Stimulated activated CD4-positive, alpha-beta T cell treated with anti-CD3 and anti-CD28 coated beads, Interleukin-1b, Interleukin-23, amount 100 ng/mL, for 4 hours (primary cell): ENCODE results near the gene DICER1.
"Not testable (repeated sequence)": the region's sequence is repeated elsewhere in the genome, so short reads cannot be mapped to it uniquely, and the experiment has no call there.

ENCODE experiments used
- DNase-seq, 2 donors: peaks; one replicate each; pipeline ENCODE4 v3.0.0-alpha.2; 2020; ENCODE audit warnings: low read depth in 2 of 2

The DICER1 gene

DNA sequence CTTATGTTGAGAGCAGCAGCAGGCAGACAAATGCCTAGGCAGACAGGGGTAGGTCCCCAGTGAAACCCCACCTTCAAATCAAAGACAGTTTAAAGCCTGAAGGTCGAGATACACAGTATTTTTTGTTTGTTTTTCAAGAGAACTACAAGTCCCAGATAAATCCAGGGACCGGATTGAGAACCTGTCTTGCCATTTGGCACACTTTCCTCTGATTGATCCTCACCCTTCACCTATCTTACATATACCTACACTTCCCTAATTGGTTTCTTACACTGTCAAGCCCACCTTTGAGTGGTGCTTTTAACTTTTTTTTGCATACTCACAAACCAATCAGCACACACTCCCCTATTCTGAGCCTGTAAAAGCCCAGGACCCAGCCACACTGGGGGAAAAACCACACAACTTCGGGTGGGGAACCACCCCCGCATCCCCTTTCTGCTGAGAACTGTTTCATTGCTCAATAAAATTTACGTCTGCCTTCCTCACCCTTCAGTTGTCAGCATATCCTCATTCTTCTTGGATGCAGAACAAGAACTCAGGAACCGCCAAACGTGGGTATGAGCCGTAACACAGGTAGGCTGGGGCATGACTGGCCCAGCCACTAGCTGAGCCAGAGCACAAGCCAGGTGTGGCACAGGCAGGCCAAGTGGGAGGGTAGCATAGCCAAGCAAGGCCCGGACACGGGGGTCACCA lies 11.1 kb downstream of the DICER1 start:
- no peak for DNase-seq

GRCh38 chr14:95144849-95145248 lies 12.5 kb downstream of the DICER1 start:
- DNase-seq, result no peak

GRCh38 chr14:95143808-95144620 lies 13.3 kb downstream of the DICER1 start:
- DNase-seq, result no peak

- no peak for DNase-seq
These were observed 15.1 kb downstream of the DICER1 start for GRCh38 chr14:95142208-95142607.

DNA sequence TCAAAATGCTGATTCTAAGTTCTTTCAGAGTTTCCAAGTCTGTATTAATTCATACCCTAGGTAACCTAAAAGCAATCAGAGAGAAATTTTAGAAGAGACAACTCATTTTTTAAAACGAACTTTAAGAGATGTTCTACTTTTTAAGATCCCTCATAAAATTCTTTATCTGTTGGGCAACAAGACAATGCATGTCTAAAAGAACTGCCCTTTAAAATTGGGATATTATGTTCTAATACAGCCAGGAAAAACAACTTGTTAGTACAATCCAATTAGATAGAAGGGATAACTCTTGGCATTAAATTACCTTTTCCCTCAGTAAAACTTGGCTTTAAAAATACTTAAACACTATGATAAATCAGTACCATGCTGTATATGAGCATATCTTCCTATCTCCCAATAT lies 15.6 kb downstream of the DICER1 start:
- DNase-seq, result no peak

DNA sequence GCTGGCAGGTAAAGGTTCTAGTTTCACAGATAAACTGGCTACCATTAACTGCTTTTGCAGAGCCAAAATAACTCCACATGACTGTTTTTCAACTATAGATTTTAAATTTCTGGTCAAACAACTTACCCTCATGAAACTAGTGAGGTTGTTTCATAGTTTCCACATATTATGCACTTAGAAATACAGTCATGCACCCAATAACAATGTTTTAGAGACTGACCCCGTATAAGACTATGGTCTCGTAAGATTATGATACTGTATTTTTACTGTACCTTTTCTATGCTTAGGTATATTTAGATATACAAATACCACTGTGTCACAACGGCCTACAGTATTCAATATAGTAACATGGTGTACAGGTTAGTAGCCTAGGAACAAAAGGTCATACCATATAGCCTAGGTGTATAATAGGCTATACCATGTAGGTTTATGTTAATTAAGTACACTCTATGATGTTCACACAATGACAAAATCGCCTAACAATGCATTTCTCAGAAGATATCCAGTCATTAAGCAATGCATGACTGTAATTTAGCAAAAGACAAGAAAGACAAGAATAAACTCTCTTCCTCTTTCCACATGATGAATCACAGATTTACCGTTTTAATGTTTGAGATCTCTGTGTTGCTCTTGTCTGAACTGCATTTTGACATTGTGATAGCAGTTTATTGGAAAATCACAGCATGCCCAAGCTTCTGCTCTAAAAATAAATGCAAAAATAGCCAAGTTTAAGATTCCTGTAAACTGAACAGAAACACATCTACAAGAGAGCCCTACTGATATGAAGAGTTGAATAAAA lies 17.1 kb downstream of the DICER1 start:
- no peak for DNase-seq

- no peak for DNase-seq
These were observed 18.5 kb downstream of the DICER1 start for GRCh38 chr14:95138876-95139275.

- DNase-seq, result not testable (repeated sequence)
These were observed 18.9 kb downstream of the DICER1 start for GRCh38 chr14:95138455-95138854.

GRCh38 chr14:95137804-95138167 lies 19.5 kb downstream of the DICER1 start:
- no peak for DNase-seq

DNA sequence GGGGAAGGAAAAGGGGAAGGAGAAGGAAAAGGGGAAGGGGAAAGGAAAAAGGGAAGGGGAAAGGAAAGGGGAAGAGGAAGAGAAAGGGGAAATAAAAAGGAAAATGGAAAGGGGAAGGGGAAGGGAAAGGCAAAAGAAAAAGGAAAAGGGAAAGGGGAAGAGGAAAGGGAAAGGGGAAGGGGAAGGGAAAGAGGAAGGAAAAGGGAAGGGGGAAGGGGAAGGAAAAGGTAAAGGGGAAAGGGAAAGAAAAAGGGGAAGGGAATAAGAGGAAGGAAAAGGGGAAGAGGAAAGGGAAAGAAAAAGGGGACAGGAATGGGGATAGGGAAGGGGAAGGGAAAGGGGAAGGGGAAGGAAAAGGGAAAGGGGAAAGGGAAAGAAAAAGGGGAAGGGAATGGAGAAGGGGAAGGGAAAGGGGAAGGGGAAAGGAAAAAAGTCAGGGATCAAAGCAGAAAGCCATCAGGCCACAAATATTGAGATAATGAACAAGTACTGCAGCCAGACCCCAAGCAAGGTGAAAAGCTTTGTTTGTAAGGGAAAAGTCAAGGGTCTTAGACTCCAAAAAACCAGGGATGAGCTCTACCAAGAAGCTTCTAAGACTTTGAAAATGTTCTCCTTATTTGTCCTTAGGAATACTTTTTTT lies 20.0 kb downstream of the DICER1 start:
- no peak for DNase-seq

DNA sequence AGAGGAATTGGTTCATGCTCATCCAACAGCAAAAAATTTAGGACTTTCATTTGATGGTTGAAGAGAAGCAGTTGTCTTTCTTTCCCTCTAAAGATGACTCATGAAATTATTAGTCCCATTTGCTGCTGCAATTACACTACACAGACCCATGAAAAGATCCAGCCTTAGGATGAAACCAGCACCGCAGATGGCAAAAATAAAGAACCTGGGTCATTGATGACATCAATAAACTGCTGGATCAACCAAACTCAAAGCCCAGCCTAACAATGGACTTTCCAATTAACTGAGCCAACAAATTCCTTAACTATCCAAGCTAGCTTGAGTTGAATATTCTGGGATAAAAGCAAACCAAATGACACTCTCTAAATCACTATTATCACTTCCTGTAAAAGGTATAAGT lies 20.7 kb downstream of the DICER1 start:
- no peak for DNase-seq

DNA sequence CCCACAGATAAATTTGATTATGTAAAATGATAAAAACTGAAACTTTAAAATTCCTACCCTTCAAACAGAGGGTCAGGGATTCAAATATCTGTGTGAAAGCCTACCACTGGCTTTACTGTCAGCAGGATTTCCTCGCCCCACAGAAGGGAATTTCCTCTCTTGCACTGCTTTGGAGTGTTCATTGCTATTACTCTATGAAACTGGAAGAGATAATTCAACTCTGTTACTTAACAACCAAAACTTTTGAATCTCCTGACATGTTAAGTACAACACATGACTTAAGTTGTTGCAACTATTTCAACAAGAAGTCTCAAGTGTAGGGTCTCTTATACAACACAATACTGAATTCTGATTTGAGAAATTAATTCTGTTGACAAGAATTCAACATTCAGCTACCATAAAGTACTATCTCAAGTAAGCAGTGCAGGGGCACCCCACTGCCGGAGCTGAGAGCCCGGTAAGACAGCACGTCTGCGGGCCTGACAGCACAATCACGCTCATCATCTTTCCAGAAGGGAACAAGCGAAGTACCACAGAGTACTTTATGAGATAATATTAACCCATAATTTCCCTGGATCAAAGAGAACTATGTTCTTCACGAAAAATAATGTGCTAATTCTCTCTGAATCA lies 22.9 kb downstream of the DICER1 start:
- DNase-seq, result no peak

GRCh38 chr14:95133282-95133681 lies 24.0 kb downstream of the DICER1 start:
- no peak for DNase-seq

- no peak for DNase-seq
These were observed 24.6 kb downstream of the DICER1 start for GRCh38 chr14:95132760-95133159.

GRCh38 chr14:95130549-95130948 lies 26.8 kb downstream of the DICER1 start:
- no peak for DNase-seq

GRCh38 chr14:95128140-95128539 lies 29.2 kb downstream of the DICER1 start:
- DNase-seq, result no peak

GRCh38 chr14:95127531-95127911 lies 29.8 kb downstream of the DICER1 start:
- no peak for DNase-seq

DNA sequence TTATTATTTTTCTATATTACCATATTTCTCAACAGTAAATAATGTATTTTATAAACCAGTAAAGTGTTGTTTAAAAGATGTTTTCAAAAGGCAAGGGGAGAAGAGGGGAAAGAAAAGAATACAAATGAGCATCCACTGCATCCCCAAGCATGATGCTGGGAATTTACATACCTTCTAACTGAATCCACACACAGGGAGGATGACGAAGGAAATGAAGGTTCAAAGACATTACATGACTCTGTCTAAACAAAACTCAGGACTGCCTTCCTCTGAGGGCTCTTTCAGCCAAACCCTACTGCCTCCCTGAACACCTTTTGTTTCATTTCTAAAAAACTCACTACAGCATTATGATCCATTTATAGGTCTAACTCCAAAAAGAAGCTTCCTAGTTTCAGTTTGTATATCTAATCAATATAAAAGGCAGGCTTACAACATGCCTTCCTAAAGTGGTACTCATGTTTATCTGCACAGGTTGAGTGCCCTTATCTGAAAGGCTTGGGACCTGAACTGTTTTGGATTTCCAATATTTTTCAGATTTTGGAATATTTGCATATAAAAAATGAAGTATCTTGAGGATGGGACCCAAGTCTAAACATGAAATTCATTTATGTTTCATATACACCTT lies 30.3 kb downstream of the DICER1 start:
- DNase-seq, result no peak

DNA sequence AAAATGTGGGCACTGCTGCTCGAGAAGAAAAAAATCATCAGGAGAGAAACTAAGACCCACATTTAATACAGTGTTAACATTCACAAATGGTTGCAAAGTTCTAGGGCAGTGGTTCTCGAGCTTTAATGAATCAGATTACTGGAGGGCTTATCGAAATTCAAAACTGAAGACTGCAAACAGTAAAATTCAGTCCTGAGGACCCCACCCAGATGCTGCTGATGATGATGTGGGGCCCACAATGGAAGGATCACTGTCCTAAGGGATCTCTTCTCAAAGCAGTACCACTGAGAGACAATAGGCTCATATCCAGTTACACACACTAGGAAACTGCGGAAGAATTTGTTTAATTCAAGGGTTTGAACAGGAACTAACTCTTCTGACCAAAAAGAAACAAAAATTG lies 31.4 kb downstream of the DICER1 start:
- no peak for DNase-seq

- no peak for DNase-seq
These were observed 32.1 kb downstream of the DICER1 start for GRCh38 chr14:95125221-95125620.

DNA sequence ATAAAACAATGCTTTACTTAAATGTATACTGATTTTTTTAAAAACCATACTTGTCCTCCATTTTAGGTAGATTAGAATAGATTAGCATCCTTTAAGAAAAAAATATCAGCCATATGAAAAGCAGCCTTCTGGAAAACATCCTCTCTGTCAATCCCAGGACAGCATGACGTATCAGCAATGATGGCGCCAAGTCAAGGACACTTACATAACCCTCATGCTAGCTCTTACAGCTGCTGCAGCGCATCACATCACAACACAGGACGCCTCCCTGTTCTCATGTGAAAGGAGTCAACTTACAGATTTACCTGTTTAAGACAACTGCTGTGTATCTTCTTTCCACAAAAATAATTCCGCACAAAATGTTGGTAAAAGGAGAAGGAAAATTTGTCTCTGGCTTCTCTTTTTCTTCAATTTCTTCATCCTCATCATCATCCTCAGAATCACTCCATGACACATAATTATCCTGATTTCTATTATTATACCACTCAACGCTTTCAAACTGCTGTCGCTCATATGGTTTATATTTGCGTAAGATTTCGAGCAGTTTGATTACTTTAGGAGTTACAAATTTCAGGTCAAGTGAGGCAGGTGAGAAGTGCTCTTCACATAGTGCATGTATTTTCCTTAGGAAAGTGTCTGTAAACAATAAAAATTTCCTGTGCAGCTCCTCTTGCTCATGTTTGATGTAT lies 33.3 kb downstream of the DICER1 start:
- no peak for DNase-seq
